ENCODE results near the gene CLDN19.

CLDN19 gene

DNA sequence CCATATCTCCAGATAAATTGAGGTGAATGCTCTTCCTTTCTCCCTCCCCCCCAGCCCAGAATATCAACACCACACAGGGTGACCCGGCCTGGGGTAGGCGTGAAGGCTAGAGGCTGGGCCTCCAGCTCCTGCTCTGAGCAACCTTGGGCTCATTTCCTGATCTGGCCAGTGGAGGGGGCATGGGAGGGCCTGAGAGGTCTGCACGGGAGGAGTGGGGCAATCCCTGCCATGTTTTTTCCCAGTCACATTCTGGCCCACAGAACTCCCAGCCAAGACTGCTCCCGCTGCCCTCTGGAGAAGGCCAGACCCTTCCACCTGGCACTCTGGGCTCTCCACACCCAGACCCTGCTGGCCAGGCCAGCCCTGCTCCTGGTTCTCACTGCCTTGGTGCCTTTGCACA is 3.9 kb downstream of the CLDN19 start:
- DNase-seq (ENCODE audit: low read depth): peak; percentile 40
- TF ChIP-seq POLR2A (IDR thresholded peaks at IDR 0.05; ENCODE audit: extremely low read depth, insufficient read length) (no peak), CTCF (IDR thresholded peaks at IDR 0.05; ENCODE audit: low read depth, low read length) (no peak), MYC (IDR thresholded peaks at IDR 0.05; ENCODE audit: low read depth, low read length) (no peak)
- TF ChIP-seq, protein P1, sequence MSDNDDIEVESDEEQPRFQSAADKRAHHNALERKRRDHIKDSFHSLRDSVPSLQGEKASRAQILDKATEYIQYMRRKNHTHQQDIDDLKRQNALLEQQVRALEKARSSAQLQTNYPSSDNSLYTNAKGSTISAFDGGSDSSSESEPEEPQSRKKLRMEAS (IDR thresholded peaks at IDR 0.05; ENCODE audit: low read depth, low read length): no peak
- H3K4me3 ChIP-seq (ENCODE audit: low read depth, low read length): no peak overlapping the region

- TF ChIP-seq POLR2A (IDR thresholded peaks at IDR 0.05; ENCODE audit: extremely low read depth, insufficient read length) (no peak), MYC (IDR thresholded peaks at IDR 0.05; ENCODE audit: low read depth, low read length) (no peak), CTCF (IDR thresholded peaks at IDR 0.05; ENCODE audit: low read depth, low read length) (no peak)
- TF ChIP-seq, protein P1 (IDR thresholded peaks at IDR 0.05; ENCODE audit: low read depth, low read length): no peak
- DNase-seq (ENCODE audit: low read depth): no peak
Measured at GRCh38 chr1:42735477-42736105, 4.4 kb downstream of the CLDN19 start.

DNA sequence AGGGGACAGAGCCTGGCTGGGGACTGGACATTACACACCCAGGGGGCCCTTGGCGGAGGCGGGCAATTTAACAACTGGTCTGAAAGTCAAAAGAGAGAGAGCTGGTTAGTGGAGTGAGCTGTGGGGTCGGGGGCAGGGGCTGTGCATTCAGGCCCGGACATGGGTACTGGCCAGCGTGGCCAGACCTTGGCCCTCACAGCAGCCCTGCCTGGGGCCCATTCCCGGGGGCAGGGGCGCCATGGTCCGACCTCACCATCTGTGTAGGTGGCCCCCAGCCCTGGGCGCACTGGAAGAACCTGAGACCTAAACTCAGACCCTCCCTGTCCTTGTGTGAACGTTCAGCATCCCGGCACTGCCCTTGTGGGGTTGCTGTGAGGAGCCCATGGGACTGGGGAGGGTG is 5.0 kb downstream of the CLDN19 start:
- TF ChIP-seq CTCF (IDR thresholded peaks at IDR 0.05; ENCODE audit: low read depth, low read length): no peak
- no peak for TF ChIP-seq MYC (IDR thresholded peaks at IDR 0.05; ENCODE audit: low read depth, low read length)
- TF ChIP-seq POLR2A (IDR thresholded peaks at IDR 0.05; ENCODE audit: extremely low read depth, insufficient read length): no peak
- TF ChIP-seq, protein P1 (IDR thresholded peaks at IDR 0.05; ENCODE audit: low read depth, low read length): no peak
- DNase-seq (ENCODE audit: low read depth): no peak
- no peak overlapping the region for H3K4me3 ChIP-seq (ENCODE audit: low read depth, low read length)

More at GRCh38 chr1:42735477-42736105, 4.4 kb downstream of the CLDN19 start:
- H3K4me3 ChIP-seq (ENCODE audit: low read depth, low read length): no peak overlapping the region

- H3K4me3 ChIP-seq (ENCODE audit: low read depth, low read length): no peak overlapping the region
- no peak for TF ChIP-seq CTCF (IDR thresholded peaks at IDR 0.05; ENCODE audit: low read depth, low read length)
- DNase-seq (ENCODE audit: low read depth): no peak
Measured at GRCh38 chr1:42734201-42735035, 5.6 kb downstream of the CLDN19 start.

DNA sequence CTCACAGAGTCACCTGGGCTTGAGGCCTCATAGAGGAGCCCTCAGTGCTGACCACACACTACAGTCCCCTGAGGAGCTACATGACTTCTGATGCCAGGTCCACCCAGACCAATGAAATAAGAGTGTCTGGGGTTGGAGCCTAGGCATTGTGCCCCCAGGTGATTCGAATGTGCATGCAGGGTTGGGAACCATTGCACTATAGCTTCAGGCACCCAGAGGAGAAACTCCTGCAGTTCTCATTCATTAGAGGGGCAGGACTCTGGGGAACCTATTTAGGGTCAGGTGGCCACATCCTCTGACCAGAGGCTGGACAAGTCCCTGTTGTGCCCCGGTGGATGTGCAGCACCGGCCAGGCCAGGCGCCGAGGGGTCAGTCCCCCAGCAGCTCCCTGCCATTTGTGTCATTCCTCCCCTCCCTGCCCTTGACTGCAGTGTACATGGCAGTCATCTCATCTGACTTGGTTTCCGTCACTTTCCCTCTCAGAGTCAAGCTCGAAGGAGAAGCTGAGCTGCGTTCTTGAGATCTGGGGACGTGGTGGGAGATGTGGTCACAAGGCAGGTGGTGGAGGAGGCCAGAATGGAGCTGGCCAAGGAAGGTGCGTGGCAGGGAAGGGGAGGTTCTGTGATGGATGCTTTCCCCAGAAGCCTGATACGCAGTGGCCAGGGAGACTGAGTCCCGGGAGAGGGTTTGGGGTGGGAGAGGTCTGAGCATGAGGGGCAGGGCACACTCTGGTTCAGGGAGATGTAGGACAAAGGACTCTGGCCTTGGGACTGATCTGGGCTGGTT is 6.4 kb downstream of the CLDN19 start:
- DNase-seq (ENCODE audit: low read depth): no peak
- TF ChIP-seq, protein P1 (IDR thresholded peaks at IDR 0.05; ENCODE audit: low read depth, low read length): no peak
- TF ChIP-seq CTCF (IDR thresholded peaks at IDR 0.05; ENCODE audit: low read depth, low read length) (no peak), MYC (IDR thresholded peaks at IDR 0.05; ENCODE audit: low read depth, low read length) (no peak), POLR2A (IDR thresholded peaks at IDR 0.05; ENCODE audit: extremely low read depth, insufficient read length) (no peak)
- H3K4me3 ChIP-seq (ENCODE audit: low read depth, low read length): no peak overlapping the region

All from NB4 (cell line).